AG04450 (cell line): ENCODE measurements around the gene ACTL6B. TPM values are rescaled to one million over a fixed set of nuclear protein-coding genes. Genes with fewer than 3 reads are reported as not detected.

Experiments
- CTCF ChIA-PET: fragments of 300-600, 350-600 bp; formaldehyde crosslinking; extraction: SDS; loops from one replicate; lab custom pipeline; 2022; ENCODE audit warnings: antibody characterized with exemption, inconsistent platforms; lab: Charles Lee
- POLR2A ChIA-PET: fragments of 350-600 bp; formaldehyde crosslinking; extraction: SDS; loops from one replicate; lab custom pipeline; 2021; ENCODE audit warnings: antibody characterized with exemption, inconsistent platforms; lab: Yijun Ruan, JAX
- DNase-seq: peaks from one replicate; pipeline ENCODE4 v3.0.0-alpha.2; 2011; ENCODE audit warnings: low read depth, low spot score
- H3K27ac ChIP-seq: one replicate; pipeline ENCODE4 v1.5.1; 2012; ENCODE audit warnings: low read depth, low read length, control low read depth
- H3K27me3 ChIP-seq: one replicate; pipeline ENCODE4 v1.6.0; 2012; ENCODE audit warnings: low read length; ENCODE audit not compliant: control insufficient read depth, insufficient read depth
- H3K4me3 ChIP-seq: 2 replicates; pipeline ENCODE4 v1.5.1; 2011; ENCODE audit warnings: mild to moderate bottlenecking, low read depth, low read length, control low read depth
- H3K9me3 ChIP-seq: 2 replicates; pipeline ENCODE4 v1.5.1; 2012; ENCODE audit warnings: low read length; ENCODE audit not compliant: control insufficient read depth, insufficient read depth
- polyA plus RNA-seq: library from polyadenylated mRNA; depleted of rRNA; stranded (reverse); fragments of >200 nt; gene quantifications from 2 replicates; pipeline ENCODE4 v1.2.3, GENCODE V29; 2011
- TF ChIP-seq, protein P1 (sequence below): IDR thresholded peaks from 2 replicates; pipeline ENCODE4 v1.5.1; 2011; ENCODE audit warnings: low read depth, low read length, control low read depth, inconsistent platforms

Gene ACTL6B
- polyA plus RNA-seq, 1 experiment: not detected

DNA sequence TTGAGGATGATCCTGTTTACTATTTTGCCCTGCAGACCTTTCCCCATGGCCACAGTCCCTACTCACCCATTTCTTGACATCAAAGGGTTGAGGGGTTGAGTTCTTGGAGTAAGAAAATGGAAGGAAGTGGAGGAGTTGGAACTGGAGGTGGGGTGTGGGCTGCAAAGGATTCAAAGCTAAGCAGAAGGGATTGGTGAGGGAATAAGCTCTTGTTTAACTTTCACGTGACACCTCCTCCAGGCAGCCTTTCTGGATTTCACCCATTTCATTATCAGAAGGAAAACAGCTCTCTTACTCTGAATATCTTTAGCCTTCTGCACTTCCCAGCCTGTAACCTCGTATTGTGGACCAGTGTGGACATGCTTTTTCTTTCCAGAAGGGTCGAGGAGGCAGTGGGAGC is 30.2 kb downstream of the ACTL6B start:
- POLR2A ChIA-PET: interaction anchor here (0.5 to 1.5 kb wide), 4 partner anchors 14 to 80 kb away, joined by 3 to 7 read pairs (median 6); partner anchors contain the start of genes FBXO24, LRCH4, MOSPD3 and PCOLCE
- H3K27ac ChIP-seq: no peak overlapping the region
- H3K4me3 ChIP-seq: peak overlapping the region; percentile 53
- TF ChIP-seq, protein P1, sequence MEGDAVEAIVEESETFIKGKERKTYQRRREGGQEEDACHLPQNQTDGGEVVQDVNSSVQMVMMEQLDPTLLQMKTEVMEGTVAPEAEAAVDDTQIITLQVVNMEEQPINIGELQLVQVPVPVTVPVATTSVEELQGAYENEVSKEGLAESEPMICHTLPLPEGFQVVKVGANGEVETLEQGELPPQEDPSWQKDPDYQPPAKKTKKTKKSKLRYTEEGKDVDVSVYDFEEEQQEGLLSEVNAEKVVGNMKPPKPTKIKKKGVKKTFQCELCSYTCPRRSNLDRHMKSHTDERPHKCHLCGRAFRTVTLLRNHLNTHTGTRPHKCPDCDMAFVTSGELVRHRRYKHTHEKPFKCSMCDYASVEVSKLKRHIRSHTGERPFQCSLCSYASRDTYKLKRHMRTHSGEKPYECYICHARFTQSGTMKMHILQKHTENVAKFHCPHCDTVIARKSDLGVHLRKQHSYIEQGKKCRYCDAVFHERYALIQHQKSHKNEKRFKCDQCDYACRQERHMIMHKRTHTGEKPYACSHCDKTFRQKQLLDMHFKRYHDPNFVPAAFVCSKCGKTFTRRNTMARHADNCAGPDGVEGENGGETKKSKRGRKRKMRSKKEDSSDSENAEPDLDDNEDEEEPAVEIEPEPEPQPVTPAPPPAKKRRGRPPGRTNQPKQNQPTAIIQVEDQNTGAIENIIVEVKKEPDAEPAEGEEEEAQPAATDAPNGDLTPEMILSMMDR: no peak
- DNase-seq: no peak
- CTCF ChIA-PET: interaction anchor here (1.0 kb wide), 1 partner anchor 100 kb away, joined by 3 read pairs; no protein-coding TSS in a partner anchor
- H3K9me3 ChIP-seq: no peaks in the 10 kb centered on the region
- no peaks in the 10 kb centered on the region for H3K27me3 ChIP-seq

DNA sequence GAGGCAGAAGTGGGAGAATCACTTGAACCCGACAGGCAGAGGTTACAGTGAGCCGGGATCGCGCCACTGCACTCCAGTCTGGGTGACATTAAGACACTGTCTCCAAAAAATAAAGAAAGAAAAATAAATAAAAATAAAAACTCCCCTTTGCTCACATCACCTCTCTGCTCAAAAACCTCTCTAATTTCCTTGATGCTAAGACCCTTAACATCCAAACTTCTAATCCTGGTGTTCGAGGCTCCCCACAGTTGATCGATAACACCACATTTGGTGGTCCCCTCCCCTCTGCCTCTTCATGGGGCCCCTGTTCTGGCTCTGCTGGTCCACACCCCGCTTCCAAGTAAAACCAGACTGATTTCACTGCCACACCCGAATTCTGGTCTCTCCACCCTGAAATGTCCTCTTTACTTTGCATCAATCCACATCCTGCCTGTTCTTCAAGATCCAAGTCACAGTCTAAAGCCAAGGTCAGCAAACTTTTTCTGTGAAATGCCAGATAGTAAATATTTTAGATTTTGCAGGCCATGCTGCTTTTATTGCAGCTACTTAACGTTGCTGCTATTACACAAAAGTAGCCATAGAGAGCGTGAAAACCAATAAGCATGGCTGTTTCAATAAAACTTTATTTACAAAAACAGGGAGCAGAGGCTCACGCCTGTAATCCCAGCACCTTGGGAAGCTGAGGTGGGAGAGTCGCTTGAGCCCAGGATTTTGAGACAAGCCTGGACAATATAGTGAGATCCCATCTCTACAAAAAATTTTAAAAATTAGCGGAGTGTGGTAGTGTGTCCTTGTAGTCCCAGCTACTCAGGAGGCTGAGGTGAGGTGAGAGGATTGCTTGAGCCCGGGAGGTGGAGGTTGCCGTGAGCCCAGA is 32.1 kb downstream of the ACTL6B start:
- no peaks in the 10 kb centered on the region for H3K9me3 ChIP-seq
- no peak overlapping the region for H3K4me3 ChIP-seq
- ChIA-PET CTCF (no interaction called here), POLR2A (no interaction called here)
- no peaks in the 10 kb centered on the region for H3K27me3 ChIP-seq
- no peak for DNase-seq
- TF ChIP-seq, protein P1: no peak
- no peak overlapping the region for H3K27ac ChIP-seq

DNA sequence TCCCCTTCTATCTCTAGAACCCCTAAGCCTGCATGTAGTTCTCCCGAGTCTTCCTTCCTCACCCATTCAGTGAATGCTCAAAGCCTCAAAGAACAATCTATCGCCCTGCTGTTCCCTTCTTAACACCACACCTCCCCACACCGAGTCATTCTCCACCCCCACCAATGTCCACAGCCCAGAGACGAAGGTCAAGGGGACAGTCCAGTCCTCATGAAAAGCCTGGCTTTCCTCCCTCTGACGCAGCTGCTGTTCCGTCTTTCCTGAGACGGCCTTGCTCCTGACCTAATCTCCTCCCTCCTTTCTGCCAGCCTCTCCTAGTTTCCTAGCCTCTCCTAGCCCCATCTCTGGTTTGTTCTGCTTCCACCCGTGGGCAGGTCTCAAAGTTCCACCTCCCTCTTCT is 34.7 kb downstream of the ACTL6B start:
- no peak overlapping the region for H3K27ac ChIP-seq
- no peak overlapping the region for H3K4me3 ChIP-seq
- H3K9me3 ChIP-seq: no peaks in the 10 kb centered on the region
- CTCF ChIA-PET: no interaction called here
- POLR2A ChIA-PET: no interaction called here
- TF ChIP-seq, protein P1: no peak
- no peak for DNase-seq
- no peaks in the 10 kb centered on the region for H3K27me3 ChIP-seq

DNA sequence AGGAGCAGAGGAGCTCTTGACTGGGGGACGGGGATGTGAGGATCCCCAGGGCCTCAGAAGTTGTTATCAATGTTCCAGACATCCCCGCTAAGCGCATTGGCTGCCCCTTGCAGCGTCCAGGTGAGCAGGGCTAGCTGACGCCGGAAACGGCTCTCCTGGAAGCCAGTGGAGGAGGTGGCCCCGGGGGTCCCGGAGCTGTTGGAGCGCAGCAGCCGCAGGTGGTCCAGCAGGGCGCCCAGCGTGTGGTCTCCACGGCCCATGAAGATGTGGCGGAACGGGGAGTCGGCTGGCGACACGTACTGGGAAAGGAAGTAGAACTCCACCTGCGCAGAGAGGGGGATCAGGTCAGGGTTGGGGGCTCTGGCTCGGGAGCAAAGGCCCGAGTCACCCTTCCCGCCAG is 35.4 kb downstream of the ACTL6B start:
- DNase-seq: no peak
- CTCF ChIA-PET: no interaction called here
- H3K4me3 ChIP-seq: no peak overlapping the region
- TF ChIP-seq, protein P1: no peak
- no peaks in the 10 kb centered on the region for H3K9me3 ChIP-seq
- POLR2A ChIA-PET: no interaction called here
- no peaks in the 10 kb centered on the region for H3K27me3 ChIP-seq
- H3K27ac ChIP-seq: no peak overlapping the region

DNA sequence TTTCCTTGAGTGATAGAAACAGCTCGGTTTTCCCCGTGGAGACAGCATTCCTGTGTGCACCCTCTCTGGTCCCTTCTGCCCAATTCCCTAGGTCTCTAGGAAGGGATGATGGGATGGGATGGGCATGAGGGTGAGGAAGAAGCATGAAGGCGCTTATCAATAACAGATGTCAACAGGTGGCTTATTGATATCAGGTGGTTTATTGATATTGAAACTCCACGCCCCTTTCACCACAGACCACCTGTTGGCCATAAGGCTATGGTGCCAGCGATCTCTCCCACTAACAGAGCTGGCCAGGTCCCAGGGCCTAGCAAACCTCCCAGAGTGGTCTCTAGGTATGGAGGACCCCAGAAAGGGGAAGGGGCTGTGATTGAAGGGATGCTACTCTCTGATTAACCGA is 36.0 kb downstream of the ACTL6B start:
- ChIA-PET POLR2A (no interaction called here), CTCF (interaction anchor here (1.4 kb wide), 1 partner anchor 13 kb away, joined by 3 read pairs; no protein-coding TSS in a partner anchor)
- no peaks in the 10 kb centered on the region for H3K27me3 ChIP-seq
- DNase-seq: no peak
- H3K9me3 ChIP-seq: no peaks in the 10 kb centered on the region
- H3K4me3 ChIP-seq: no peak overlapping the region
- H3K27ac ChIP-seq: no peak overlapping the region
- TF ChIP-seq, protein P1: no peak
